Caco-2 (cell line): Measurements from ENCODE around the gene RAB3IL1. TPM values are rescaled to one million over a fixed set of nuclear protein-coding genes. Genes with fewer than 3 reads are reported as not detected.
A peak's percentile ranks its signal among the peaks of the same experiment; 100 is the strongest.
"Not testable (repeated sequence)": the region's sequence is repeated elsewhere in the genome, so short reads cannot be mapped to it uniquely, and the experiment has no call there.

Source experiments
- BruUV-seq: library from RNA; stranded (reverse); fragments of 400-500 nt; replicated peaks from 2 replicates; lab custom pipeline; 2021; lab: Mats Ljungman, UMichigan
- CTCF ChIA-PET: fragments of 300-600 bp; sonication (Branson Sonifier 250); formaldehyde crosslinking; loops from one replicate; lab custom pipeline; 2022; ENCODE audit warnings: antibody characterized with exemption; lab: Charles Lee
- POLR2A ChIA-PET: fragments of 300-600 bp; sonication (Branson Sonifier 250); formaldehyde crosslinking; loops from one replicate; lab custom pipeline; 2022; ENCODE audit warnings: antibody characterized with exemption; lab: Charles Lee
- DNase-seq, 2 experiments: peaks; one replicate each; pipeline versions ENCODE4 v3.0.0 to v3.0.0-alpha.2; 2020 to 2022
- H3K27me3 ChIP-seq: replicated peaks from 2 replicates; pipeline ENCODE4 v1.6.0; 2011; ENCODE audit warnings: low read length; ENCODE audit not compliant: control insufficient read depth, insufficient read depth
- H3K36me3 ChIP-seq: 2 replicates; pipeline ENCODE4 v1.5.1; 2011; ENCODE audit warnings: low read length; ENCODE audit not compliant: control insufficient read depth, insufficient read depth
- H3K4me1 ChIP-seq: fragments of 250-450 bp; sonication (Bioruptor Pico); 2 replicates; pipeline ENCODE4 v1.5.1; 2020; ENCODE audit warnings: mild to moderate bottlenecking
- H3K4me3 ChIP-seq: 2 replicates; pipeline ENCODE4 v1.5.1; 2011; ENCODE audit warnings: low read depth, mild to moderate bottlenecking, control low read depth, low read length
- H3K9me3 ChIP-seq: fragments of 250-450 bp; sonication (Bioruptor Pico); 2 replicates; pipeline ENCODE4 v1.5.1; 2020; ENCODE audit warnings: mild to moderate bottlenecking, moderate library complexity
- H3K27ac Mint-ChIP-seq: one replicate; pipeline ENCODE4 v1.8.0; 2022; ENCODE audit warnings: mixed read lengths; ENCODE audit not compliant: unreplicated experiment
- H3K27me3 Mint-ChIP-seq: one replicate; pipeline ENCODE4 v1.8.0; 2022; ENCODE audit warnings: mixed read lengths; ENCODE audit not compliant: insufficient read depth, unreplicated experiment
- H3K36me3 Mint-ChIP-seq: one replicate; pipeline ENCODE4 v1.8.0; 2022; ENCODE audit warnings: mild to moderate bottlenecking, mixed read lengths; ENCODE audit not compliant: insufficient read depth, unreplicated experiment
- H3K4me1 Mint-ChIP-seq: one replicate; pipeline ENCODE4 v1.8.0; 2022; ENCODE audit warnings: low read depth, mixed read lengths; ENCODE audit not compliant: unreplicated experiment
- H3K4me3 Mint-ChIP-seq: one replicate; pipeline ENCODE4 v1.8.0; 2022; ENCODE audit warnings: mild to moderate bottlenecking, moderate library complexity, mixed read lengths; ENCODE audit not compliant: unreplicated experiment
- H3K9me3 Mint-ChIP-seq: one replicate; pipeline ENCODE4 v1.8.0; 2022; ENCODE audit warnings: mixed read lengths; ENCODE audit not compliant: unreplicated experiment
- intact Hi-C: fragments of 100-400 bp; cut with micrococcal nuclease; formaldehyde crosslinking; loops from one replicate; pipeline ENCODE4 v1.10.0; 2022; ENCODE audit not compliant: unreplicated experiment
- total RNA-seq: library from RNA; stranded (reverse); gene quantifications from 2 replicates; pipeline ENCODE4 v1.2.3, GENCODE V29; 2022
- TF ChIP-seq, protein P1 (sequence below), 2 experiments: fragments of 200-600 bp in 1 of 2; IDR thresholded peaks; 1 replicate in 1 of 2; 2 replicates in 1 of 2; pipeline versions ENCODE4 v1.5.1 to v1.8.0; 2011 to 2022; ENCODE audit warnings: antibody characterized with exemption in 1 of 2, control low read depth in 1 of 2, inconsistent platforms in 1 of 2, low read depth in 1 of 2, low read length in 1 of 2, mild to moderate bottlenecking in 1 of 2, moderate library complexity in 1 of 2; ENCODE audit not compliant: insufficient read depth in 1 of 2, severe bottlenecking in 1 of 2, unreplicated experiment in 1 of 2

RAB3IL1 gene
- total RNA-seq, 1 experiment from 2014 or later = 10.6 TPM

DNA sequence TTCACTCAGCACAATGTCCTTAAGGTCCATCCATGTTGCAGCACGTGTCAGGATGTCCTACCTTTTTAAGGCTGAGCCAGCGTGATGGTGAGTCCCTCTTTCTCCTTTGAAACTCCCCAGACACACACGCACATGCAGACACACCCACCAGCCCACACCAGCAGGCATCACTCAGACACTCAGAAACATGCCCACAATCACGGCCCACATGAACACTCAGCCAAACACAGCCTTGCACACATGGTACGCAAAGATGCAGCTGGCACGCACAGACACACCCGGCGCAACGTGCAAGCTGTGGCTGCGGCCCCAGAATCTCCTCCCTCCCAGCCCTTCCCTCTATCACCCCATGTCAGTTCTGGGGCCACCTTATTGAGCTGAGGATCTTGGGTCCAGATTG lies 34.0 kb downstream of the RAB3IL1 start:
- H3K4me1 ChIP-seq = peaks cover 5% of the 10 kb centered on the region; the same call in 1 of the 2 replicates
- BruUV-seq = no TSS peak
- TF ChIP-seq, protein P1, sequence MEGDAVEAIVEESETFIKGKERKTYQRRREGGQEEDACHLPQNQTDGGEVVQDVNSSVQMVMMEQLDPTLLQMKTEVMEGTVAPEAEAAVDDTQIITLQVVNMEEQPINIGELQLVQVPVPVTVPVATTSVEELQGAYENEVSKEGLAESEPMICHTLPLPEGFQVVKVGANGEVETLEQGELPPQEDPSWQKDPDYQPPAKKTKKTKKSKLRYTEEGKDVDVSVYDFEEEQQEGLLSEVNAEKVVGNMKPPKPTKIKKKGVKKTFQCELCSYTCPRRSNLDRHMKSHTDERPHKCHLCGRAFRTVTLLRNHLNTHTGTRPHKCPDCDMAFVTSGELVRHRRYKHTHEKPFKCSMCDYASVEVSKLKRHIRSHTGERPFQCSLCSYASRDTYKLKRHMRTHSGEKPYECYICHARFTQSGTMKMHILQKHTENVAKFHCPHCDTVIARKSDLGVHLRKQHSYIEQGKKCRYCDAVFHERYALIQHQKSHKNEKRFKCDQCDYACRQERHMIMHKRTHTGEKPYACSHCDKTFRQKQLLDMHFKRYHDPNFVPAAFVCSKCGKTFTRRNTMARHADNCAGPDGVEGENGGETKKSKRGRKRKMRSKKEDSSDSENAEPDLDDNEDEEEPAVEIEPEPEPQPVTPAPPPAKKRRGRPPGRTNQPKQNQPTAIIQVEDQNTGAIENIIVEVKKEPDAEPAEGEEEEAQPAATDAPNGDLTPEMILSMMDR (IDR thresholded peaks at IDR 0.05; ENCODE audit: insufficient read depth in 1 of 2, low read depth in 1 of 2, low read length in 1 of 2, severe bottlenecking in 1 of 2, unreplicated experiment in 1 of 2) = no peak
- Mint-ChIP-seq H3K36me3 (no peaks in the 10 kb centered on the region), H3K4me3 (no peak overlapping the region), H3K27me3 (no peaks in the 10 kb centered on the region), H3K27ac (no peak overlapping the region), H3K9me3 (no peaks in the 10 kb centered on the region), H3K4me1 (peaks cover 13% of the 10 kb centered on the region)
- intact Hi-C loops = no loop called here
- ChIA-PET POLR2A (no interaction called here), CTCF (no interaction called here)
- H3K27me3 ChIP-seq = no peaks in the 10 kb centered on the region
- no peak overlapping the region for H3K4me3 ChIP-seq
- H3K36me3 ChIP-seq = no peaks in the 10 kb centered on the region
- DNase-seq = no peak
- no peaks in the 10 kb centered on the region for H3K9me3 ChIP-seq

DNA sequence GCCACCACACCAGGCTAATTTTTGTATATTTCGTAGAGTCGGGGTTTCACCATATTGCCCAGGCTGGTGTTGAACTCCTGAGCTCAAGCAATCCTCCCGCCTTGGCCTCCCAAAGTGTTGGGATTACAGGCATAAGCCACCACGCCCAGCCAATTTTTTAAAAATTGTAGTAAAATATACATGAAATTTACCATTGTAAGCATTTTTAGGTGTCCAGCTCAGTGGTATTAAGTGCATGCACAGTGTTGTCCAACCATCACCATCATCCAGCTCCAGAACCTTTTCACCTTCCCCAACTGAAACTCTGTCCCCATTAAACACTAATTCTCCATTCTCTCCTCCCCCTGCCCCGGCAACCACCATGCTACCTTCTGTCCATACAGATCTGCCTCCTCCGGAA lies 34.5 kb downstream of the RAB3IL1 start:
- H3K27me3 Mint-ChIP-seq = no peaks in the 10 kb centered on the region
- no peak overlapping the region for H3K27ac Mint-ChIP-seq
- intact Hi-C loops = no loop called here
- Histone ChIP-seq H3K4me3 (no peak overlapping the region), H3K4me1 (peaks cover 5% of the 10 kb centered on the region; the same call in 1 of the 2 replicates), H3K36me3 (no peaks in the 10 kb centered on the region), H3K9me3 (no peaks in the 10 kb centered on the region), H3K27me3 (no peaks in the 10 kb centered on the region)
- H3K36me3 Mint-ChIP-seq = no peaks in the 10 kb centered on the region
- ChIA-PET POLR2A (no interaction called here), CTCF (no interaction called here)
- H3K4me1 Mint-ChIP-seq = peaks cover 13% of the 10 kb centered on the region
- no peak overlapping the region for H3K4me3 Mint-ChIP-seq
- H3K9me3 Mint-ChIP-seq = no peaks in the 10 kb centered on the region
- no TSS peak for BruUV-seq
- TF ChIP-seq, protein P1 (IDR thresholded peaks at IDR 0.05; ENCODE audit: insufficient read depth in 1 of 2, low read depth in 1 of 2, low read length in 1 of 2, severe bottlenecking in 1 of 2, unreplicated experiment in 1 of 2) = no peak
- DNase-seq = no peak

DNA sequence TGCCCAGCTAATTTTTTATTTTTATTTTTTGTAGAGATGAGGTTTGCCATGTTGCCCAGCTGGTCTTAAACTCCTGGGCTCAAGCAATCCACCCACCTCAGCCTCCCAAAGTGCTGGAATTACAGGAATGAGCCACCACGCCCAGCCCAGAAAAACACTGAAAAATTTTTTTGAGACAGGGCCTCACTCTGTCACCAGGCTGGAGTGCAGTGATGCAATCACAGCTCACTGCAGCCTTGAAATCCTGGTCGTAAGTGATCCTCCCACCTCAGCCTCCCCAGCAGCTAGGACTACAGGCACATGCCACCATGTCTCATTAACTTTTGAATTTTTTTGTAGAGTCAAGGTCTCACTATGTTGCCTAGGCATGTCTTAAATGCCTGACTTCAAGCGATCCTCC lies 35.1 kb downstream of the RAB3IL1 start:
- peak in 1 of 2 experiments; percentile 42 for DNase-seq
- H3K27me3 ChIP-seq, H3K4me1 ChIP-seq, H3K36me3 ChIP-seq, H3K9me3 ChIP-seq, BruUV-seq, H3K4me3 Mint-ChIP-seq, H3K36me3 Mint-ChIP-seq, H3K9me3 Mint-ChIP-seq, H3K27ac Mint-ChIP-seq, H3K4me3 ChIP-seq, intact Hi-C loops, H3K27me3 Mint-ChIP-seq: not testable (repeated sequence)
- peaks cover 13% of the 10 kb centered on the region for H3K4me1 Mint-ChIP-seq
- ChIA-PET POLR2A (interaction anchor here (1.4 kb wide), 1 partner anchor 67 kb away, joined by 7 read pairs; no protein-coding TSS in a partner anchor), CTCF (interaction anchor here (1.5 kb wide), 1 partner anchor 16 kb away, joined by 5 read pairs; no protein-coding TSS in a partner anchor)
